ENCODE measurements around the gene ANKS4B.
"Not testable (repeated sequence)": the region's sequence is repeated elsewhere in the genome, so short reads cannot be mapped to it uniquely, and the experiment has no call there.

The ANKS4B gene

GRCh38 chr16:21219551-21219950 lies 13.9 kb upstream of the ANKS4B start:
- DNase-seq (ENCODE audit: low read depth), result no peak

DNA sequence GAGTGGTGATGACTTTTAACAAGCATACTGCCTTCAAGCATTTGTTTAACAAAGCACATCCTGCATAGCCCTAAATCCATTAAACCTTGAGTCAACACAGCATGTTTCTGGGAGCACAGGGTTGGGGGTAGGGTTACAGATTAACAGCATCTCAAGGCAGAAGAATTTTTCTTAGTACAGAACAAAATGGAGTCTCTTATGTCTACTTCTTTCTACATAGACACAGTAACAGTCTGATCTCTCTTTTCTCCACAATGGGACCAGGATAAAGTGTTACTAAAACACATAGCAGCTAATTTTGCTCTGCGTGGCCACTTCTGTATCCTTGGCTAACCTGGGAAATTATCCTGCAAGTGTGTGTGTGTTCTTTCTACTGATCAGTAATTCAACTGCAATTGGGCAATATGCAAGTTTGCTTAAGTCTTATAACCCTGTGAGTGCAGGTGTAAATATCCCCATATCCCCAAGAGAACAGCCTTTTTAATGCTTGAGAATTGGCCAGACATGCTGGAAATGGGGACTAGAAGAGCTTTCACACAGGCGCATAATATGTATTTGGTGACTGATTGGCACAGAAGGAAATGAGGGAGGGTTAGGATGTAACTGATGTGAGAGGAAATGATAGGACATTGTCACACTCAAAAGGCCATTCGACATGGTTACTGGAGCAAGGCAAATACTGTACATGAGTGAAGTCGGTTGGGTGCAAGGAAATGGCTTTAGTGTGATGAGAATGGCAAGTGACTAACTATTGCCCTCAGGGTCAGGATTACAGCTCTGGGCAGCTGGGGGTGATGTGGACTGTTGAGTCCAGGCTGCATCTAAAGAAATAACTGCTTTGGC lies 10.8 kb upstream of the ANKS4B start:
- no peak for DNase-seq (ENCODE audit: low read depth)

GRCh38 chr16:21223787-21224186 lies 9.7 kb upstream of the ANKS4B start:
- no peak for DNase-seq (ENCODE audit: low read depth)

GRCh38 chr16:21224800-21225199 lies 8.7 kb upstream of the ANKS4B start:
- no peak for DNase-seq (ENCODE audit: low read depth)

DNA sequence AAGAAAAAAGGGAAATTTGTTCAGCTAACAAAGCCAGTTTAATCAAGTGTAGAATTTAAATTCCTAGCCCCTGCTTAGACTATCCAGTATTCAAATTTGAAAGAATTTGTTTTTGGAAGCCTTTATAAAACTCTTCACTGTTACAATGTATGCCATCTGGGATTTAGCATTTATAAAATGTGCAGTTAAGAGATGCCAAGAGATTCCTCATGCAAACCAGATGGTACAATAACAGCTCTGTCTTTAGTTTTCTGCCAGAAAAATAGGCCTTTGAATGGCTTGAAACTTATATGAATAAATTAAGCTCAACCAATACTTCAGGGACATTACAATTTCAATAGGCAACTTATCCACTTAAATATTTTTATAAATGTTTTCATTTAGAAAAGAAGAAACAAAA lies 6.8 kb upstream of the ANKS4B start:
- DNase-seq (ENCODE audit: low read depth), result no peak

GRCh38 chr16:21227866-21228265 lies 5.6 kb upstream of the ANKS4B start:
- DNase-seq (ENCODE audit: low read depth), result no peak

DNA sequence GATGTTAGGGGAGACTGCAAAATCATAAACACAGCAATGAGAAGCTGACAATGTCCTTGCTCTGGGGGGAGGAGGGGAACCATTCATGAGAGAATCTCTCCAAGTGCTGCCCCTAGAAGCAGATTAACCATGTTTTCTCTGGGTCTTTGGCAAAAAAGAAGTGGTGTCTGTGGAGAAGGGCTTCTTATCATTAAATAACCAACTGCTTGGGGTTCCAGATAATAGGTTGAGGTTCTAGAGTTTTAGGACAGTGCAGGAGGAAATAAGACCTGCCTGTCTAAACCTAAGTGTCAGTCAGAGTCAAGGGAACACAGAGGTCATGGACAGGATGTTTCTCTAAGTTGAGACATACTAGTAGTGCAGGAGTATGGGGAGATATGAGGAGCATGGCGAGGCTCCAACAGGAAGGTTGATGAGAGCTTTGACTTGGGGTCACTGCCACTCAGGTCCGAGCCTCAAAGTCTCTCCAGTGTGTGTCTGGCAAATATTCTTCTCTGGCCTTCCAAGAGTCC lies 5.1 kb upstream of the ANKS4B start:
- no peak for DNase-seq (ENCODE audit: low read depth)

DNA sequence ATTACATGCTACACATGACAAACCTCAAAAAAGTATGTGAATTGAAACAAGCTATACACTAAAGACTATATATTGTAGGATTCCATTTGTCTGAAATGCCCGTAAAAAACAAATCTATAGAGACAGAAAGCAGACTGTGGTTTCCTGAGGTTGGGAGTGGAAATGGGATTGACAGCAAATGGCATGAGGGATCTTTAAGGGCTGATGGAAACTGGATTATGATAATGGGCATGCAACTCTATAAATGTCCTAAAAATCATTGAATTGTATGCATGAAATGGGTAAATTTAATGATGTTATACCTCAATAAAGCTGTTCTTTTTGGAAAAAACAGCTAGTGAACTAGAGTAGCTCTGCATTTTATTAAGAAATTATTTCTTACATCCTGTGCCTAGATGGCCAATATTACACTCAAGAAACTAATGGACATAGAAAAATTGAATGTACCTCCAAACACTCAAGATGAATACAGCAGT lies 416 bp upstream of the ANKS4B start:
- DNase-seq (ENCODE audit: low read depth), result no peak

DNA sequence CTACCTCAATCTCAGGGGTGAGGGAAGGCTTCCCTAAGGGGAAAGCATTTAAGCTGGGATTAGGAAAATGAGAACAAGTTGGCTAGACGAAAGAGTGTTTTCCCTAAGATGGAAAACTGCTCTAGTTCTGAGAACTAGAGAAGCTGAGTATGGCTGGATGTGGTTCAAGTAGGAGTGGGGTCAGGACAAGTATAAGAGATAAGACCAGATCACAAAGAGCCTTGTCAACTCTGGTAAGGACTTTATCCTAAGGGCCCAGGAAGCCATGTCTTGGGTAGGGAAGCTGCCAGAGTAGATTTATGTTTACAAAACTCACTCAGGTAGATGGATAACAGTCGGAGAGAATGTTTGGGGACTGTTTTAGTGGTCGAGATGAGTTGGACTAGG lies 1.7 kb downstream of the ANKS4B start:
- DNase-seq (ENCODE audit: low read depth), result no peak

GRCh38 chr16:21236831-21237230 lies 3.3 kb downstream of the ANKS4B start:
- no peak for DNase-seq (ENCODE audit: low read depth)

DNA sequence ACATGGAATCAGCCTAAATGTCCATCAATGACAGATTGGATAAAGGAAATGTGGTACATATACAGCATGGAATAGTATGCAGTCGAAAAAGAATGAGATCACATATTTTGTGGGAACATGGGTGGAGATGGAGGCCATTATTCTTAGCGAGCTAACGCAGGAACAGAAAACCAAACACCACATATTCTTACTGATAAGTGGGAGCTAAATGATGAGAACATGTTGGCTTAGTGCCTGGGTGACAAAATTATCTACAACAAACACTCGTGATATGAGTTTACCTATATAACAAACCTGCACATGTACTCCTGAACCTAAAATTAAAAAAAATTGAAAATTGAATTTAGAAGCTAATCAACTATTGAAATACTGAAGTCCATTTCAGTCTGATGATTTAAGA lies 6.1 kb downstream of the ANKS4B start:
- DNase-seq (ENCODE audit: low read depth), result no peak

DNA sequence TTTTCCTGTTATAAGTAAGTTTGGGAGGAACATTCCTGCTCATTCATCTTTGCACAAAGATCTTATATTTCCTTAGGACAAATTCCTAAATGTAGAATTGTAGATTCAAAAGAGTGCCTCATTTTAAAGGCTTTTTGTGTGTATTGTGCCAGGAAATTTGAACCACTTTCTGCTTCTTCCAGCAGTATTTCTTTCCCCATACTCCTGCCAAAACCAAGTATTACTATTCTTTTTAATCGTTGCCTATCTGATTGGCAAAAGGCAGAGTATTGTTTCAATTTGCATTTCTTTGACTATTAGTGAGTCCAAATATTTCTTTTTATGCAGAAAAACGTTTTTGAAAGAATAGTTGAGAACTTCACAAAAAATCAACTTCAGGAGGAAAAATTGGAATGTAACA lies 9.3 kb downstream of the ANKS4B start:
- DNase-seq (ENCODE audit: low read depth), result no peak

GRCh38 chr16:21244518-21245215 lies 11.2 kb downstream of the ANKS4B start:
- no peak for DNase-seq (ENCODE audit: low read depth)

DNA sequence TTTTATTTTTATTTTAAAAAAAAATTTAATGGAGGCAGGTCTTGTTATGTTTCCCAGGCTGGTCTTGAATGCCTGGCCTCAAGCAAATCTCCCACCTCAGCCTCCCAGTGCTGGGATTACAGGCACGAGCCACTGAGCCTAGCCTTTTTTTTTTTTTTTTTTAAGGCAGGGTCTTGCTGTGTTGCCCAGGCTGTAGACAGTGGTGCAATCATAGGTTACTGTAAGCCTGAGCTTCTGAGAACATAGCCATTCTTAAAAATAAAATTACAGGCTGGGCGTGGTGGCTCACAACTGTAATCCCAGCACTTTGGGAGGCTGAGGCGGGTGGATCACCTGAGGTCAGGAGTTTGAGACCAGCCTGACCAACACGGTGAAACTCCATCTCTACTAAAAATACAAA lies 14.7 kb downstream of the ANKS4B start:
- DNase-seq (ENCODE audit: low read depth), result not testable (repeated sequence)

- no peak for DNase-seq (ENCODE audit: low read depth)
Observed at GRCh38 chr16:21250072-21250923, 16.8 kb downstream of the ANKS4B start.

GRCh38 chr16:21253470-21253869 lies 20.0 kb downstream of the ANKS4B start:
- DNase-seq (ENCODE audit: low read depth), result no peak

GRCh38 chr16:21256636-21257035 lies 23.1 kb downstream of the ANKS4B start:
- DNase-seq (ENCODE audit: low read depth), result no peak

DNA sequence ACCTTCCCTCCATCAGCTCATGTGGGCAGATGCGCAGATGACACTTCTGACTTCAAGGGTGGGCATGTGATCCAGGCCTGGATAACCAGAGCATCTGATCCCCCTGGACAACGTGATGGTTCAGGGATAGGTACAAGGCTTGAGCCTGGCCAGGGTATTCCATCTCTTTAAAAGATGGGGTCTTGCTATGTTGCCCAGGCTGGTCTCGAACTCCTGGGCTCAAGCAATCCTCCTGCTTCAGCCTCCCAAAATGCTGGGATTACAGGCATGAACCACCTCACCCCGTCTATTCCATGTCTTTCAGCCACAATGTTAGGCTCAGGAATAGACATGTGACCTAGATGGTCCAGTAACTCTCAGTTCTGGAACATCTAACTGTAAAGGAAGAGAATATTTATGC lies 23.8 kb downstream of the ANKS4B start:
- DNase-seq (ENCODE audit: low read depth), result no peak

DNA sequence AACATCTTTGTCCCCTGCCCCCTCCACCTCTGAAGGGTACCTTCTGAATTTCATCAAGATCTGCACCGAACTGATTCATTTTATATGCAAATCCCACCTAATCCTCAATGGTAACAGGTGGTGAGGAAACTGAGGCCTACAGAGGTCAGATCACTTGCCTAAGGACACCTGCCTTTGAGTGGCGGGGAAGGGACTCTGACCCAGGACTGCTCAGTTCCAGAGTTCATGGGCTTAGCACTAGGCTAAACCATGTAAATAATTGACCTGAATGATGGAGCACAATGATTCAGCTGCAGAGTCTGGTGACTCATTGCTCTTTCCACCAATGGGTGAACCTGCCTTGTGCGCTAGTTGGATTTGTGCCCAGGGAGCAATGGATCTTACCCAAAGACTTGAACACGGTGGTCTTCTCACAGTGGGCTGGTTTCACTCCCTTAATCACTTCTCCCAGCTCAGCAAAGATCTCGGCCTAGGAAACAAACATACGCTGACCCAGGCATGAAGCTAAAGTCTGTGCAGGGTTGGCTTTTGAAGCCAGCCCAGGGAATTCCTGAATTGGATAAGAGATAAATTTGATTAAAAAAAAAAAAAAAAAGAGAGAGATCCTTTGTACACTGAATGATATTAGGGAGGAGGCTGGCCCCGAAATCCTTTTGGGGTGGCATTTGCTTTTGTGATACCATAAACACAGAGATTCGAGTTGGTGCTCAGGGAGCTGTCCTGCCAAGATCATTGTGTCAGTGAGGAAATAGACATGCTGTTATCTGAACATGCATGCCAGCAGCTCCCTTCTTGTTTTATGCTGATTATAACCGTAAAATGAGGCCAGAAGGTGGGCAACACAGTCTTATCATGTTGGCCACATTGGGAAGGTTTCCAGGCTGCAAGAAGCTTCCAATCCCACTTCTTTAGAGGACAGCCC lies 27.6 kb downstream of the ANKS4B start:
- DNase-seq (ENCODE audit: low read depth), result no peak

DNA sequence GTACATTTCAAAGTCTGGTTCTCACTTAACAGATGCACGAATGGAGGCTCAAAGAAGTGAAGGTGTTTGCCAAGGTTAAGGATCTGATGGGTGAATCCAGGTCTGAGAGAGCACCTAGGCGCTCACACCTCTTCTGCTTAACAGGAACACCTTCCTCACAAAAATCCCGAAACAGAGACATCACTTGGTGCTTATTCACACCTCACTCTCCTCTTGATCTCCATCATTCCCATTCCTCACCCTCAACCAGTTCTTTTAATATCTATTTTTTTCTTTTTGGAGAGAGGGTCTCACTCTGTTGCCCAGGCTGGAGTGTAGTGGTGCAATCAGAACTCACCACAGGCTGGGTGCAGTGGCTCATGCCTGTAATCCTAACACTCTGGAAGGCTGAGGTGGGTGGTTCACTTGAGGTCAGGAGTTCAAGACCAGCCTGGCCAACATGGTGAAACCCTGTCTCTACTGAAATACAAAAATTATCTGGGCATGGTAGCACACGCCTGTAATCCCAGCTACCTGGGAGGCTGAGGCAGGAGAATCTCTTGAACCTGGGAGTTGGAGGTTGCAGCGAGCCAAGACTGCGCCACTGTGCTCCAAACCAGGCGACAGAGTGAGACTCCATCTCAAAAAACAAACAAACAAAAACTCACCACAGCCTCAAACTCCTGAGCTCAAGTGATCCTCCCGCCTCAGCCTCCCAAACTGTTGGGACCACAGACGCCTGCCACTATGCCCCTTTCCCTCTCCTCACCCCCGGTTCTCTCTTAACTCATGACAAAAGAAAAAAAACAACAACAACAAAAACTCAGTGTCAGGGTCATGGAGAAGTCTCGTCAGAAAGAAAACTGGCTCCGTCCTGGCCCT lies 29.5 kb downstream of the ANKS4B start:
- no peak for DNase-seq (ENCODE audit: low read depth)

All from activated T-cell treated with anti-CD3 and anti-CD28 coated beads for 24 hours (primary cell).